ENCODE measurements around the gene WDR35. TPM values are rescaled to one million over a fixed set of nuclear protein-coding genes. Genes with fewer than 3 reads are reported as not detected.
A peak's percentile ranks its signal among the peaks of the same experiment; 100 is the strongest.

WDR35 gene
- total RNA-seq, 1 experiment from 2014 or later: 8.2 TPM

DNA sequence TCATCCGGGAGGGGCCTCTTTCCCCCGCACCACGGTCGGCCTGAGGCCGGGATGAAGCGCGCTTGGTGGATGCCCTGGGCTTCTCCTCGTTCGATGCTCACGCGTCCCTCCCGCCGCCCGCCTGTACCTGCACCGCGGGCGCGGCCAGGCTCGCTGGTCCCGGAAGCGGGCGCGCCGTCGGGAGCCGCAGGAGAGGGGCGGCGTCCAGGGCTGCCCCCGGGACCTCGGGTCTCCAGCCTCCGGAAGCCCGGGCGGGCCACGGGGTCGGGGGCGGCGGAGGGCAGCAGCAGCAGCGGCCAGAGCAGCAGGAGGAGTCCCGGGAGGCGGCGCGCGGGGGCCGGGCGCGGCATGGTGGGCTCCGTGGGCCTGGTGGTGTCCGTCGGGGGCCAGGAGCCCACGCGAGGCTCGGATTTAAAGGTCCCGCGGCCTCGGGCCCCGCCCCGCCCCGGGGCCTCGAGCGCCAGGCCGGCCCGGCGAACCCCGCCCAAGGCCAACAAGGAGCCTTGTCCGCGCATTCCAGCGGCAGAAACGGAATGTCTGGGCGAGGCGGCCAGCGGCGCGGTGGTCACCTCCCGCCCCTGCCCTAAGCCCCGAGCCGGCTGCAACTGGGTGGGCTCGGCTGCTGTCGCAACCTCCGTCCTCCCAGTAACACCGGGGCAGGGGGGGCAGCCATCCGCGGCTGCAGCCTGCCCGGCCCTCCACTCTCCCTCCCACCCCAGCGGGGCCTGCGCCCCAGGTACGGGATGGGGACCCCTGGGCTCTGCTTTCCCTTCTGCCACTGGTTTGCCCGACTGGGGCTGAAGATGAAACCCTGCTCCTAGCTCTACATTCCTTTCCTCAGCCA is 22.6 kb upstream of the WDR35 start, which contains the start of gene MATN3:
TSS of gene MATN3 (minus strand) at position 387 of the 844 bp plus-strand sequence. CDS start at position 350, 37 bp downstream.
- BruUV-seq (replicated peaks): no TSS peak
- H3K4me2 ChIP-seq: peak within 1 kb of the TSS; percentile 81
- H3F3A ChIP-seq (ENCODE audit: insufficient read depth, low read depth): peaks cover 12% of the 10 kb centered on the region; the same call in 1 of the 2 replicates
- no peaks in the 10 kb centered on the region for H3K36me3 ChIP-seq (ENCODE audit: low read depth)
- H4K20me1 ChIP-seq (ENCODE audit: insufficient read depth): no peaks in the 10 kb centered on the region
- no peaks in the 10 kb centered on the region for H3K9me2 ChIP-seq (ENCODE audit: insufficient read depth)
- peaks cover 5% of the 10 kb centered on the region; the same call in 1 of the 2 replicates for H3K4me1 ChIP-seq (replicated peaks; ENCODE audit: insufficient read depth)
- no peak within 1 kb of the TSS for H3K27ac ChIP-seq
- H2AFZ ChIP-seq: peak within 1 kb of the TSS; percentile 66; the same call in 1 of the 2 replicates
- DNase-seq: peak in 1 of 2 experiments; percentile 59
- CTCF ChIA-PET: interaction anchor here (0.6 to 0.7 kb wide), 2 partner anchors 56 to 1015 kb away, joined by 5 to 6 read pairs; no protein-coding TSS in a partner anchor
- POLR2A ChIA-PET (ENCODE audit: unreplicated experiment): no interaction called here
- no peaks in the 10 kb centered on the region for H3K79me2 ChIP-seq (ENCODE audit: low read depth)
- H3K9me3 ChIP-seq (ENCODE audit: insufficient read depth, low read depth): no peaks in the 10 kb centered on the region
- intact Hi-C loops (cut with micrococcal nuclease; ENCODE audit: unreplicated experiment): loop anchor here (5.0 kb wide), 1 partner anchor 210 kb away; no protein-coding TSS in a partner anchor
- TF ChIP-seq, protein P1, sequence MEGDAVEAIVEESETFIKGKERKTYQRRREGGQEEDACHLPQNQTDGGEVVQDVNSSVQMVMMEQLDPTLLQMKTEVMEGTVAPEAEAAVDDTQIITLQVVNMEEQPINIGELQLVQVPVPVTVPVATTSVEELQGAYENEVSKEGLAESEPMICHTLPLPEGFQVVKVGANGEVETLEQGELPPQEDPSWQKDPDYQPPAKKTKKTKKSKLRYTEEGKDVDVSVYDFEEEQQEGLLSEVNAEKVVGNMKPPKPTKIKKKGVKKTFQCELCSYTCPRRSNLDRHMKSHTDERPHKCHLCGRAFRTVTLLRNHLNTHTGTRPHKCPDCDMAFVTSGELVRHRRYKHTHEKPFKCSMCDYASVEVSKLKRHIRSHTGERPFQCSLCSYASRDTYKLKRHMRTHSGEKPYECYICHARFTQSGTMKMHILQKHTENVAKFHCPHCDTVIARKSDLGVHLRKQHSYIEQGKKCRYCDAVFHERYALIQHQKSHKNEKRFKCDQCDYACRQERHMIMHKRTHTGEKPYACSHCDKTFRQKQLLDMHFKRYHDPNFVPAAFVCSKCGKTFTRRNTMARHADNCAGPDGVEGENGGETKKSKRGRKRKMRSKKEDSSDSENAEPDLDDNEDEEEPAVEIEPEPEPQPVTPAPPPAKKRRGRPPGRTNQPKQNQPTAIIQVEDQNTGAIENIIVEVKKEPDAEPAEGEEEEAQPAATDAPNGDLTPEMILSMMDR (conservative IDR thresholded peaks at IDR 0.05): no peak
- no peak for TF ChIP-seq EZH2 (IDR thresholded peaks at IDR 0.05; ENCODE audit: low read depth)
- peak within 1 kb of the TSS; percentile 51; the same call in 1 of the 2 replicates for H3K4me3 ChIP-seq
- peaks cover 9% of the 10 kb centered on the region; the same call in 1 of the 2 replicates for H3K27me3 ChIP-seq (ENCODE audit: insufficient read depth, low read depth)

DNA sequence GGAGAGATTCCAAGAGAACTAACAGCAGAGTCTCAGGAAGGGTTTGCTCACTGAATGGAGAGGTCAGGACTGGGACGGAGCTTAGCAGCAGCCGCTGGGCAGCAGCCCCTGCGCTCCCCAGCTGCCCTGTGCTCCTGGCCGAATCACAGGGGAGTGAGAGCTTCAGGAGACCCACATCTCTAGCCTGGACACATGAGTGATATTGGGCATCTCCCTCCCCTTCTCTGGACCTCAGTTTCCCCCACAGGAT is 22.1 kb upstream of the WDR35 start:
- BruUV-seq (replicated peaks): TSS peak; percentile 23
- Histone ChIP-seq H3K79me2 (ENCODE audit: low read depth) (no peaks in the 10 kb centered on the region), H4K20me1 (ENCODE audit: insufficient read depth) (no peaks in the 10 kb centered on the region), H3K36me3 (ENCODE audit: low read depth) (no peaks in the 10 kb centered on the region), H3K4me3 (peak overlapping the region; percentile 51; the same call in 1 of the 2 replicates), H3K9me3 (ENCODE audit: insufficient read depth, low read depth) (no peaks in the 10 kb centered on the region), H3F3A (ENCODE audit: insufficient read depth, low read depth) (peaks cover 12% of the 10 kb centered on the region; the same call in 1 of the 2 replicates), H3K27ac (no peak overlapping the region), H2AFZ (peak overlapping the region; percentile 66; the same call in 1 of the 2 replicates), H3K4me1 (replicated peaks; ENCODE audit: insufficient read depth) (peaks cover 5% of the 10 kb centered on the region; the same call in 1 of the 2 replicates), H3K9me2 (ENCODE audit: insufficient read depth) (no peaks in the 10 kb centered on the region), H3K27me3 (ENCODE audit: insufficient read depth, low read depth) (peaks cover 9% of the 10 kb centered on the region; the same call in 1 of the 2 replicates), H3K4me2 (peak overlapping the region; percentile 81)
- intact Hi-C loops (cut with micrococcal nuclease; ENCODE audit: unreplicated experiment): loop anchor here (5.0 kb wide), 1 partner anchor 210 kb away; no protein-coding TSS in a partner anchor
- TF ChIP-seq, protein P1 (conservative IDR thresholded peaks at IDR 0.05): no peak
- TF ChIP-seq EZH2 (IDR thresholded peaks at IDR 0.05; ENCODE audit: low read depth): no peak
- no peak for DNase-seq
- ChIA-PET CTCF (no interaction called here), POLR2A (ENCODE audit: unreplicated experiment) (no interaction called here)

DNA sequence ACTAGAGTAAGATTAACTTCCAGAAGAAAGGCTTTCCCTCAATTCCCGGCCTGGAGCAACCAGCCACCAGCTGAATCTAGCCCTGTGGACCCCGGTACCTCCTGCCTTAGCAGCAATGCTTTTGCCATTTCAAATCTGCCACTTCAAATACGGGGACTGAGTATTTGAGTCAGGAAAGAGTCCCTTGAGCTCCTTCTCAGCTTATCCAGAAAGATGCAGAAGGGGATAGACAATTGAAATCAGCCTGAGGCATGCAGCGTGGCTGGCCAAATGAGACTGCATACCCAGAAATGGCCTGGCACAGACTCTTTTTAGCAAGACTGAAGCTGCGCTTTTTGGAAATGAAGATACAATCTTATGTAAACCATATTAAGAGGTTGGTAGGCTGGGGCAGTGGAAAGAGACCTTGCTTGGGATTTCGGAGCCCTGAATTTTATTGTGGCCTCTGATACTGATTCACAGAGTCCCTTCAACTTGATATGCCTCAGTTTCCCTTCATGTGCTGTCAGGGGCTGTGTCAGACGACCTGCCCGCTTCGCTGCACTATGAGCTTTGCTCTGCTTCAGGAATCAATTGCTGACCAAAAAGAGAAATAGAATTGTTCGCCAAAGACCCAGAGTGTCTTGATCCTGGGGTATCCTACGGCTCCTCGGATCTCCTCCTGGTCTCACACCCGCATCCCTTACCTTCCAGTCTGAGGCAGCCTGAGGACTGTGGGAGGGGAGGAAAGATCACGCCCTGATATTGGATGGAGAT is 21.5 kb upstream of the WDR35 start:
- Histone ChIP-seq H3K4me1 (replicated peaks; ENCODE audit: insufficient read depth) (peaks cover 5% of the 10 kb centered on the region; the same call in 1 of the 2 replicates), H3K27me3 (ENCODE audit: insufficient read depth, low read depth) (peaks cover 9% of the 10 kb centered on the region; the same call in 1 of the 2 replicates), H3K4me3 (no peak overlapping the region), H3K36me3 (ENCODE audit: low read depth) (no peaks in the 10 kb centered on the region), H3K27ac (no peak overlapping the region), H3K79me2 (ENCODE audit: low read depth) (no peaks in the 10 kb centered on the region), H3K9me3 (ENCODE audit: insufficient read depth, low read depth) (no peaks in the 10 kb centered on the region), H4K20me1 (ENCODE audit: insufficient read depth) (no peaks in the 10 kb centered on the region), H3K9me2 (ENCODE audit: insufficient read depth) (no peaks in the 10 kb centered on the region), H2AFZ (no peak overlapping the region), H3F3A (ENCODE audit: insufficient read depth, low read depth) (peaks cover 12% of the 10 kb centered on the region; the same call in 1 of the 2 replicates), H3K4me2 (peak overlapping the region; percentile 81)
- TF ChIP-seq EZH2 (IDR thresholded peaks at IDR 0.05; ENCODE audit: low read depth): no peak
- TF ChIP-seq, protein P1 (conservative IDR thresholded peaks at IDR 0.05): no peak
- no peak for DNase-seq
- ChIA-PET CTCF (no interaction called here), POLR2A (ENCODE audit: unreplicated experiment) (interaction anchor here (0.6 kb wide), 1 partner anchor 221 kb away, joined by 4 read pairs; no protein-coding TSS in a partner anchor)
- intact Hi-C loops (cut with micrococcal nuclease; ENCODE audit: unreplicated experiment): loop anchor here (5.0 kb wide), 1 partner anchor 211 kb away; no protein-coding TSS in a partner anchor
- BruUV-seq (replicated peaks): no TSS peak
